ENCODE results near the gene TSR1. TPM values are rescaled to one million over a fixed set of nuclear protein-coding genes. Genes with fewer than 3 reads are reported as not detected.

Gene TSR1
- 10 to 100 TPM in 2 of 4 donors, 1 to 10 TPM in 2; 3.0 to 18.9 (median 14.4) TPM for total RNA-seq

DNA sequence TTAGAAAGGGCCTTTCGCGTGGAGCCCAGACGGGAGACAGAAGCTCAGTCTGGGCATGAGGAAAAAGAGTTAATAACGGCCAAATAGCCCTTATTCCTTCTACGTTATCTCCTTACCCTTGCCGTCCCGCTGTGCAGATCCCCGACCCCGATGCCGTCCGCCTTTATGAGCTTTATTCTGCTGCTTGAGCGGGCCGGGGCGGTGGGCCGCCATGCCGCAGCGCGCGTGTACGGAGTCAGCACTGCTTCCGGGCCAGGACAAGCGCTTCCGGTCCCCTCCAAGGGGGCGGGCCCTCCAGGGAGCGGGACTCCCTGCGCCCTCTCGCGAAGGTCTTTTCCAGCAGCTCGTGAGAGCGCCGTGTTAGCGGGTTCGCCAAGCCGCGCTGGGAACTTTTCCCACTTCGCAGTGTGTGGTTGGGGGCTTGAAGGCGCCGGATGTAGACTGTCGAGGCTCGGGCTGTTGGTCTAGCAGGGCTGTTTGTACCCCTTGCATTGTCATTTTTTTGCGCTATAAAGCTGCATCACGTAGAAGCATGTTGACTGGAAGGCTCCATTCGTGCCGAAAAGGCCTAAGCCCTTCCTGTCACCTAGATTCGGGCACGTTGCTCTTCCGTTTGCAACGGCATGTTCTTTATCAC is at the start of gene TSR1:
TSS of gene TSR1 (minus strand) at position 243 of the 637 bp plus-strand sequence. CDS start at position 213, 30 bp downstream.
- peak; percentile 93 for DNase-seq
- Histone ChIP-seq H3K9me3 (no peaks in the 10 kb centered on the region), H3K27me3 (no peaks in the 10 kb centered on the region), H3K4me1 (peaks cover 6 to 24% (median 17%) of the 10 kb centered on the region in 4 donors), H3K27ac (peak within 1 kb of the TSS; percentile 92 to 95 (median 94)), H3K36me3 (peaks cover 0 to 32% (median 8%) of the 10 kb centered on the region in 4 donors), H3K4me3 (peak within 1 kb of the TSS; percentile 67 to 98 (median 81))
- WGBS, 2 donors (ENCODE audit: low coverage in 1 of 2) = 0% methylated on average over 29 of the region's 48 CpGs; no CpG with 5 or more reads in 1 of the 2 donors
- TF ChIP-seq, protein P1, sequence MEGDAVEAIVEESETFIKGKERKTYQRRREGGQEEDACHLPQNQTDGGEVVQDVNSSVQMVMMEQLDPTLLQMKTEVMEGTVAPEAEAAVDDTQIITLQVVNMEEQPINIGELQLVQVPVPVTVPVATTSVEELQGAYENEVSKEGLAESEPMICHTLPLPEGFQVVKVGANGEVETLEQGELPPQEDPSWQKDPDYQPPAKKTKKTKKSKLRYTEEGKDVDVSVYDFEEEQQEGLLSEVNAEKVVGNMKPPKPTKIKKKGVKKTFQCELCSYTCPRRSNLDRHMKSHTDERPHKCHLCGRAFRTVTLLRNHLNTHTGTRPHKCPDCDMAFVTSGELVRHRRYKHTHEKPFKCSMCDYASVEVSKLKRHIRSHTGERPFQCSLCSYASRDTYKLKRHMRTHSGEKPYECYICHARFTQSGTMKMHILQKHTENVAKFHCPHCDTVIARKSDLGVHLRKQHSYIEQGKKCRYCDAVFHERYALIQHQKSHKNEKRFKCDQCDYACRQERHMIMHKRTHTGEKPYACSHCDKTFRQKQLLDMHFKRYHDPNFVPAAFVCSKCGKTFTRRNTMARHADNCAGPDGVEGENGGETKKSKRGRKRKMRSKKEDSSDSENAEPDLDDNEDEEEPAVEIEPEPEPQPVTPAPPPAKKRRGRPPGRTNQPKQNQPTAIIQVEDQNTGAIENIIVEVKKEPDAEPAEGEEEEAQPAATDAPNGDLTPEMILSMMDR (IDR thresholded peaks at IDR 0.05) = peak in 1 of 5 experiments; percentile 26
- TF ChIP-seq POLR2A (IDR thresholded peaks at IDR 0.05) = peak; percentile 87
- TF ChIP-seq POLR2AphosphoS5 (IDR thresholded peaks at IDR 0.05) = peak; percentile 93 to 97 (median 97)
- TF ChIP-seq EP300 (IDR thresholded peaks at IDR 0.05; ENCODE audit: low read depth) = no peak
- intact Hi-C loops (cut with DNase I; ENCODE audit: low total_unique reads) = no loop called here
- in situ Hi-C loops (cut with MboI; ENCODE audit: low pct_ligation_motif_present in 1 of 4, low pct_unique_long_range_greater_than_20kb in 1 of 4, low sequenced_read_pairs in 3 of 4) = no loop called here

- 89% methylated on average over 9 of the region's 18 CpGs; no CpG with 5 or more reads in 1 of the 2 donors for WGBS, 2 donors (ENCODE audit: low coverage in 1 of 2)
- no peak for DNase-seq
- Histone ChIP-seq H3K36me3 (no peaks in the 10 kb centered on the region), H3K27me3 (no peaks in the 10 kb centered on the region), H3K27ac (peak overlapping the region in 3 of 4 donors; percentile 2 to 16 (median 13)), H3K4me1 (peaks cover 2 to 23% (median 13%) of the 10 kb centered on the region in 4 donors), H3K4me3 (no peak overlapping the region), H3K9me3 (no peaks in the 10 kb centered on the region)
- intact Hi-C loops (cut with DNase I; ENCODE audit: low total_unique reads) (no loop called here), in situ Hi-C loops (cut with MboI; ENCODE audit: low pct_ligation_motif_present in 1 of 4, low pct_unique_long_range_greater_than_20kb in 1 of 4, low sequenced_read_pairs in 3 of 4) (no loop called here)
- no peak for TF ChIP-seq EP300 (IDR thresholded peaks at IDR 0.05; ENCODE audit: low read depth)
These were observed 49.3 kb upstream of the TSR1 start for GRCh38 chr17:2385240-2386210.

DNA sequence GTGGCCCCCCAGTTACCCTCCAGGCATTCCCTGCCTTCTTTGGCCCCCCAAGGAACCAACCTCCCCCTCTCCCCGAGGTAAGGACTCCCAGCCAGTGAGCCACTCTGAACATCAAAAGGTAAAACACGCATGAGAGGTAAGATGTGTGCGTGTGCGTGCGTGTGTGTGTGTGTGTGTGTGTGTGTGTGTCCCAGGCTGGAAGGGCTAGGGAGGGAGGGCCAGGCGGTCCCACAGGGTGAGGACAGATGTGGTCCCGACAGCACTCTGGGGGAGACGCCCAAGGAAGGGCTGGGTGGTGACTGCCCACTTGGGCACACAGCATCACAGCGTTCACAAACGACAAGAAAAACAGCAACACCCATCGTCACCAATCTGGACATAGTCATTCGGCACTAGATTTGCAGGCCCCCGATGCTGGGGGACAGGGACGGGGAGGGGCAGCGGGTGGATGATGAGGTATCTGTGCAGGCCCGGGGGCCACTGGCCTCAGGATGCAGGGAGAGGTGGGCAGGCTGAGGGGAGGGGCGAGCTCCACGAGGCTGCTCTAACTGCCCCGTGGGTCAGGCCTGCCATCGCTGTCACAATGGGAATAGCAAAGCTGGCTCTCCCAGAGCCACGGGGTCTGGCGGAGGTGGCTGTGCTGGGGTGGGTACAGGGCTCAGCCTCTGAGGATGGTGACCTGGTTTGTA is 48.3 kb upstream of the TSR1 start:
- Histone ChIP-seq H3K36me3 (no peaks in the 10 kb centered on the region), H3K27ac (no peak overlapping the region), H3K4me3 (no peak overlapping the region), H3K9me3 (no peaks in the 10 kb centered on the region), H3K4me1 (peaks cover 0 to 19% (median 10%) of the 10 kb centered on the region in 4 donors), H3K27me3 (no peaks in the 10 kb centered on the region)
- in situ Hi-C loops (cut with MboI; ENCODE audit: low pct_ligation_motif_present in 1 of 4, low pct_unique_long_range_greater_than_20kb in 1 of 4, low sequenced_read_pairs in 3 of 4) = loop anchor here in 2 of 4 donors (5.0 kb wide), 1 partner anchor 33 kb away; no protein-coding TSS in a partner anchor
- 83% methylated on average over 22 of the region's 22 CpGs; no CpG with 5 or more reads in 1 of the 2 donors for WGBS, 2 donors (ENCODE audit: low coverage in 1 of 2)
- intact Hi-C loops (cut with DNase I; ENCODE audit: low total_unique reads) = no loop called here
- no peak for DNase-seq
- TF ChIP-seq, protein P1 (IDR thresholded peaks at IDR 0.05) = no peak
- TF ChIP-seq POLR2A (IDR thresholded peaks at IDR 0.05) (no peak), EP300 (IDR thresholded peaks at IDR 0.05; ENCODE audit: low read depth) (no peak), POLR2AphosphoS5 (IDR thresholded peaks at IDR 0.05) (no peak)

DNA sequence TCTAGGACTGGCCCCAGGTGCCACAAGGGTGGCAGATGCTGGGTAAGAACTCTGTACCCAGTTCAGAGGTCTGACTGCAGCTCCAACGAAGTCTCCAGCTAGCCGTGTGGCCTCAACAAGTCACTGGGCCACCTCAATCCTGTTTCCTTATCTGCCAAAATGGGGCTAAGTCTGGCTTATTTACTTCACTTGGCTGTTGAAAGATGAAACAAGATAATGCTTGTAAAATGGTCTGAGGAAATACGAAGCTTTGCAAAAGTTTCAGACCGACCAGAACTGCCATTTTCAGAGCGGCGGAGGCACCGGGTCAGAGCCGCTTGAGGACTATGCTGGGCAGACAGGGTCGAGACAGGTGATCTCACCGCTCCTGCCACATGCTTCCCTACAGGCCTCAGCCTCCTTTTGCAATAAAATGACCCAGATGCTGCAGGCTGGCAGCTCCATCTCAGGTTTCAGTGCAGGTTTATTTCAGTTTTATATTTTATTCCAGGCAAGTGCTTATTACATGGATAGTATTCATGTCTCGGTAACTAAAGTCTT is 47.4 kb upstream of the TSR1 start:
- H3K36me3 ChIP-seq = no peaks in the 10 kb centered on the region
- in situ Hi-C loops (cut with MboI; ENCODE audit: low pct_ligation_motif_present in 1 of 4, low pct_unique_long_range_greater_than_20kb in 1 of 4, low sequenced_read_pairs in 3 of 4) = loop anchor here in 2 of 4 donors (5.0 kb wide), 1 partner anchor 34 kb away; no protein-coding TSS in a partner anchor
- no peak for DNase-seq

More for the DNA sequence above, 47.4 kb upstream of the TSR1 start:
- intact Hi-C loops (cut with DNase I; ENCODE audit: low total_unique reads) = no loop called here
- TF ChIP-seq, protein P1 (IDR thresholded peaks at IDR 0.05) = no peak
- TF ChIP-seq POLR2A (IDR thresholded peaks at IDR 0.05) (no peak), EP300 (IDR thresholded peaks at IDR 0.05; ENCODE audit: low read depth) (no peak), POLR2AphosphoS5 (IDR thresholded peaks at IDR 0.05) (no peak)
- H3K27ac ChIP-seq = peak overlapping the region in 2 of 4 donors; percentile 12 to 22
- no peaks in the 10 kb centered on the region for H3K27me3 ChIP-seq
- WGBS, 2 donors (ENCODE audit: low coverage in 1 of 2) = 80 to 88% methylated on average over 3 to 11 of the region's 11 CpGs
- no peak overlapping the region for H3K4me3 ChIP-seq
- peaks cover 0 to 19% (median 10%) of the 10 kb centered on the region in 4 donors for H3K4me1 ChIP-seq
- no peaks in the 10 kb centered on the region for H3K9me3 ChIP-seq
